CD8-positive, alpha-beta memory T cell (primary cell): ENCODE results near the gene ABCB9. TPM values are rescaled to one million over a fixed set of nuclear protein-coding genes. Genes with fewer than 3 reads are reported as not detected.

Source experiments
- CTCF ChIA-PET: fragments of 350-600 bp; sonication (Branson Sonifier 250); formaldehyde crosslinking; loops from one replicate; lab custom pipeline; 2021; ENCODE audit warnings: antibody characterized with exemption; lab: Charles Lee
- POLR2A ChIA-PET: fragments of 350-600 bp; sonication (Branson Sonifier 250); formaldehyde crosslinking; loops from one replicate; lab custom pipeline; 2021; ENCODE audit warnings: antibody characterized with exemption; lab: Charles Lee
- DNase-seq, 5 donors: peaks; one replicate each; pipeline versions ENCODE4 v3.0.0 to v3.0.0-alpha.2; 2020 to 2022; ENCODE audit warnings: mixed read lengths in 1 of 5
- H3K27ac ChIP-seq: one replicate; pipeline ENCODE4 v1.7.0; 2013; ENCODE audit warnings: low read depth, mild to moderate bottlenecking, low read length, moderate library complexity
- H3K27me3 ChIP-seq: 2 replicates; pipeline ENCODE4 v1.7.0; 2013; ENCODE audit warnings: low read length, mild to moderate bottlenecking; ENCODE audit not compliant: insufficient read depth, poor library complexity, severe bottlenecking
- H3K36me3 ChIP-seq: 2 replicates; pipeline ENCODE4 v1.7.0; 2013; ENCODE audit warnings: mild to moderate bottlenecking, low read length, moderate library complexity; ENCODE audit not compliant: insufficient read depth
- H3K4me1 ChIP-seq: 2 replicates; pipeline ENCODE4 v1.7.0; 2013; ENCODE audit warnings: mild to moderate bottlenecking, low read length, moderate library complexity; ENCODE audit not compliant: insufficient read depth
- H3K4me3 ChIP-seq: 2 replicates; pipeline ENCODE4 v1.7.0; 2013; ENCODE audit warnings: mild to moderate bottlenecking, low read length
- H3K9me3 ChIP-seq: 2 replicates; pipeline ENCODE4 v1.7.0; 2013; ENCODE audit warnings: mild to moderate bottlenecking, low read length
- H3K27ac Mint-ChIP-seq, 8 donors: one replicate each; pipeline ENCODE4 v1.8.0; 2020 to 2021; ENCODE audit warnings: mixed read lengths in 8 of 8, mild to moderate bottlenecking in 6 of 8, inconsistent platforms in 3 of 8, moderate library complexity in 3 of 8
- H3K27me3 Mint-ChIP-seq, 2 donors: one replicate each; pipeline ENCODE4 v1.8.0; 2020 to 2021; ENCODE audit warnings: mixed read lengths in 2 of 2, mild to moderate bottlenecking in 1 of 2, moderate library complexity in 1 of 2
- H3K36me3 Mint-ChIP-seq, 3 donors: one replicate each; pipeline ENCODE4 v1.8.0; 2020 to 2021; ENCODE audit warnings: mixed read lengths in 3 of 3, inconsistent platforms in 1 of 3, mild to moderate bottlenecking in 1 of 3
- H3K4me1 Mint-ChIP-seq, 3 donors: one replicate each; pipeline ENCODE4 v1.8.0; 2020 to 2021; ENCODE audit warnings: mixed read lengths in 3 of 3, inconsistent platforms in 1 of 3, mild to moderate bottlenecking in 1 of 3
- H3K4me3 Mint-ChIP-seq, 7 donors: one replicate each; pipeline ENCODE4 v1.8.0; 2020 to 2021; ENCODE audit warnings: mixed read lengths in 7 of 7, mild to moderate bottlenecking in 6 of 7, moderate library complexity in 4 of 7, inconsistent platforms in 2 of 7
- H3K9me3 Mint-ChIP-seq, 5 donors: one replicate each; pipeline ENCODE4 v1.8.0; 2020 to 2022; ENCODE audit warnings: mixed read lengths in 5 of 5, mild to moderate bottlenecking in 3 of 5, moderate library complexity in 2 of 5, inconsistent platforms in 1 of 5
- polyA plus RNA-seq: library from polyadenylated mRNA; unstranded; fragments of 300-500 nt; fragmentation: Illumina TruSeq; gene quantifications from one replicate; pipeline ENCODE4 v1.2.3, GENCODE V29; 2021
- total RNA-seq, 2 experiments: library from RNA; stranded (reverse); gene quantifications; one replicate each; pipeline ENCODE4 v1.2.3, GENCODE V29; 2021

The ABCB9 gene
- total and polyA plus RNA-seq, 3 experiments from 2014 or later: 0.99 to 3.9 (median 3.7) TPM

DNA sequence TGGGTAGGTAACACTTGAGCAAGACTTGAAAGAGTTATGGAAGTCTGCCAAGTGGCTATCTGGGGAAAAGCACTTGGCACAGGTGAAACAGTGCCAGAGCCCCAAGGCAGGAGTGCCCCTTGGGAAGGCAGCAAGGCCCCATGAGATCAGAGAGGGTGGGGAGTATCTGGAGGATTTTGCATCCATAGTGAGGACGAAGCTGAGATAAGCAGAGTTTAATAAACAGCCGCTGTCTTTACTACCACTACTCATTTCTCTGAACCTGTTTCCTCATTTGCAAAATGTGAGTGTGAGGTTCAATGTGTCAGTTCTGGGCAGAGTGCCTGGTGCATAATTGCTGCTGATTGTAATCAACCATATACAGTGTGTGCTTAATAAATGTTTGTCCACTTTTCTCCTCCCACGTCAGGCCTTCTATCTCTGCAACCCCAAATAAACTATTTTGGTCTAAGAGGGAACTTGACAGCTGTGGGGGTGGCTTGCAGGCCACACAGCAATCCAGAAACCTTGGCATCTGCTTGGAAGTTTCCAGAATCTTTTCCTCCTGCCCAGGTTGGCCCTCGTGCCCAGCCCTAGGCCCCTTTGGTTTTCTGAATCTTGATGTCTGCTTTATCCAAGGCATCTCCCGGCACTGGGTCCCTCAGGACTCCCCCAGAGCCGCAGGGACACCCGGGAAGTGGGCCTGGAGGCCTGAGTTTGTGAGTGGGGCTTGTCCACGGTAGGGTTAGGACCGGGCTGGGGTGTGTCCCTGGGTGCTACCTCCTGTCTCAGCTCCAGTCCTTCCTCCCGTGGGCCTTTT, 4.5 kb downstream of the ABCB9 start:
- no peaks in the 10 kb centered on the region for H3K9me3 ChIP-seq
- H3K27ac ChIP-seq: no peak overlapping the region
- Mint-ChIP-seq H3K4me1 (peaks cover 4 to 16% (median 5%) of the 10 kb centered on the region in 3 donors), H3K27me3 (no peaks in the 10 kb centered on the region), H3K36me3 (peaks cover 0 to 11% (median 0%) of the 10 kb centered on the region in 3 donors), H3K9me3 (no peaks in the 10 kb centered on the region), H3K4me3 (no peak overlapping the region), H3K27ac (no peak overlapping the region)
- H3K4me1 ChIP-seq: peaks cover 14% of the 10 kb centered on the region
- POLR2A ChIA-PET: no interaction called here
- no peaks in the 10 kb centered on the region for H3K36me3 ChIP-seq
- CTCF ChIA-PET: no interaction called here
- DNase-seq: no peak
- H3K4me3 ChIP-seq: no peak overlapping the region
- no peaks in the 10 kb centered on the region for H3K27me3 ChIP-seq

DNA sequence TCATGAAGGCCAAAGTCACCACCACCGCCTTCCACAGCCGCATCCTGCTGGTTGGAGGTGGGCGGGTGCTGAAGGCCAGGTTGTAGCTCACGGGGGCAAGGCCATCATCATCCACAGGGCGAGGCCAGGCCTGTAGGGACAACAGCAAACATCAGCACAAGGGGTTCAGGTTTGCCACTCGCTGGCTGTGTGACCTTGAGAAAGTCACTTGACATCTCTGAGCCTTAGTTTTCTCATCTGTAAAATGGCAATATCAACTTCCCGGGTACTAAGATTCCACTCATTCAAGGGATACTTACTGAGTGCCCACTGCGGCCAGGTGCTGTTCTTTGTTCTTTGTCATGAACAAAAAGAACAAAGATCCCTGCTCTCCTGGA, 6.1 kb downstream of the ABCB9 start:
- CTCF ChIA-PET: no interaction called here
- Histone ChIP-seq H3K9me3 (no peaks in the 10 kb centered on the region), H3K36me3 (no peaks in the 10 kb centered on the region), H3K4me3 (no peak overlapping the region), H3K4me1 (peaks cover 5% of the 10 kb centered on the region), H3K27ac (no peak overlapping the region), H3K27me3 (no peaks in the 10 kb centered on the region)
- peaks cover 3 to 6% (median 5%) of the 10 kb centered on the region in 3 donors for H3K4me1 Mint-ChIP-seq
- no peak overlapping the region for H3K4me3 Mint-ChIP-seq
- no peaks in the 10 kb centered on the region for H3K27me3 Mint-ChIP-seq
- POLR2A ChIA-PET: interaction anchor here (0.6 kb wide), 1 partner anchor 181 kb away, joined by 5 read pairs; no protein-coding TSS in a partner anchor
- no peak overlapping the region for H3K27ac Mint-ChIP-seq
- no peak for DNase-seq
- no peaks in the 10 kb centered on the region for H3K9me3 Mint-ChIP-seq
- H3K36me3 Mint-ChIP-seq: peaks cover 0 to 11% (median 0%) of the 10 kb centered on the region in 3 donors

DNA sequence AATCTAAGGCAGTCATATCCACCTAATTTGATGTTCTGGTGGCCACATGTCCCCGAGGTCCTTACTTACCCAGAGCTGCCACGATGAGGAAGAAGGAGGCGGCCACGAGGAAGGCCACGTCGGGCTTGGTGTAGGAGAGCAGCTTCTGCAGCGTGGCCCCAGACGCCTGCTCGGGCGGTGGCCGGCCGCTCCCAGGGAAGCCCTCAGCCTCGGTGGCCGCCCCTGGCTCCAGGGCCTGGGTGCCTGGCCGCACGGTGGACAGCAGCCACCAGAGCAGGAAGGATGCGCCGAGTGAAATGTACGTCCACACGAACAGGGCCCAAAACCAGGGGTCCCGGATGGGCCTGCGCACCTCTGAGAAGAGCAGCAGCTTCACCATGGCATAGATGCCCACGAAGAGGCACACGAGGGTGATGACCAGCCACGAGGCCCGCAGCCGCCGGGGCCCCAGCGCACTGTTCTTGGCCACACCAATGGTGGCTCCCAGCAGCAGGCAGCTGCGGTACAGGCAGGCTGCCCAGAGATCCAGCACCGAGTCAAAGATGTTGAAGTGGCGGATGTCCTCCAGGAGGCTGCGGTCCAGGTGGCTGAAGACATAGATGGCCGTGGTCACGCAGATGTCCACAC, 6.6 kb downstream of the ABCB9 start:
- Mint-ChIP-seq H3K4me3 (no peak overlapping the region), H3K36me3 (peaks cover 0 to 11% (median 0%) of the 10 kb centered on the region in 3 donors), H3K27ac (no peak overlapping the region), H3K9me3 (no peaks in the 10 kb centered on the region), H3K4me1 (peaks cover under 1 to 2% (median under 1%) of the 10 kb centered on the region in 3 donors), H3K27me3 (no peaks in the 10 kb centered on the region)
- H3K36me3 ChIP-seq: no peaks in the 10 kb centered on the region
- H3K27ac ChIP-seq: no peak overlapping the region
- H3K4me1 ChIP-seq: peaks cover under 1% of the 10 kb centered on the region
- no peaks in the 10 kb centered on the region for H3K27me3 ChIP-seq
- no peak for DNase-seq
- H3K9me3 ChIP-seq: no peaks in the 10 kb centered on the region
- no peak overlapping the region for H3K4me3 ChIP-seq
- ChIA-PET POLR2A (interaction anchor here (0.6 kb wide), 1 partner anchor 180 kb away, joined by 5 read pairs; no protein-coding TSS in a partner anchor), CTCF (no interaction called here)

DNA sequence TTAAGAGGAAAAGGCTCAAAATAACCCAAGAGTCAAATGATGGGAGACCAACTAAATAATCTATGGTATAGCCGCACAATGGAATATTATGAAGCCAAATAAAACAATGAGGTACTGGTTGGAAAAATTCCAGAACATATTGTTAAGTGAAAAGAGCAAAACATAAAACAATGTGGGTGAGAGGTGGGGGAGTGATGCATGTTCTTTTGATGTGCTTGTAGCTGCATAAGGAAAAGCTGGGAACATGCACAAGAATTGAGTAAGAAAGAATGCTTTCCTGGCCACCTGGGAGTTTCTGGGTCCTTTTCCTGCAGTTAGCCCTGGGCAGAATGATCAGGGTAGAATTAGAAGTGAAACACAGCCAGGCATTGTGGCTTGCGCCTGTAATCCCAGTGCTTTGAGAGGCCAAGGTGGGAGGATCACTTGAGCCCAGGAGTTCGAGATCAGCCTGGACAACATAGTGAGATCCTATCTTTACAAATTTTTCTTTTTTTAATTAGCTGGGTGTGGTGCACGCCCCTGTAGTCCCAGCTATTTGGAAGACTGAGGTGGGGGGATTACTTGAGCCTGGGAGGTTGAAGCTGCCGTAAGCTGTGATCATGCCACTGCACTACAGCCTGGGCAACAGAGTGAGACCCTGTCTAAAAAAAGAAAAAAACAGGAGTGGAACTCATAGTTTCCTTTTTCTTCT, 7.9 kb downstream of the ABCB9 start:
- no peak for DNase-seq
- Mint-ChIP-seq H3K27ac (no peak overlapping the region), H3K36me3 (peaks cover 0 to 11% (median 0%) of the 10 kb centered on the region in 3 donors), H3K9me3 (no peaks in the 10 kb centered on the region), H3K4me1 (no peaks in the 10 kb centered on the region), H3K27me3 (no peaks in the 10 kb centered on the region), H3K4me3 (no peak overlapping the region)
- no peaks in the 10 kb centered on the region for H3K9me3 ChIP-seq
- ChIA-PET POLR2A (no interaction called here), CTCF (interaction anchor here (13.5 kb wide), 1 partner anchor 99 kb away, joined by 162 read pairs; no protein-coding TSS in a partner anchor)
- no peaks in the 10 kb centered on the region for H3K36me3 ChIP-seq
- no peaks in the 10 kb centered on the region for H3K27me3 ChIP-seq
- H3K4me1 ChIP-seq: no peaks in the 10 kb centered on the region
- H3K4me3 ChIP-seq: no peak overlapping the region
- H3K27ac ChIP-seq: no peak overlapping the region

DNA sequence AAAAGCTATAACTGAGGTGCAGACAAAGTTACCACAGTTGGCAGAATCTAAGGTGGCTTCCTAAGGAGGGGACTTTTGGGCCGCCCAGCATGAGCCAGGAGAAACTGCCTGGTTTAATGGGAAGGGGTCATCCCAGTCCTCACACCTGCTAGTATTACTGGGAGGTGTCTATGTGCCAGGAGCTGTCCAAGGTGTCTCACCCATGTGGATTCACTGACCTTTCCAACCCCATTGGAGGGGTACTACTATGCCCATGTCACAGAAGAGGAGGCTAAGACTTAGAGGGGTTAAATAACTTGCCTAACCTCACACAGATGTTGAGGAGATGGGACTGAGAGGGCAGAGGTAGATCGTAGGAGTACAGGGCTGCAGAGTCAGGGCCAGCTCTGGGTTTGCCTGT, 10.2 kb downstream of the ABCB9 start:
- no peak overlapping the region for H3K4me3 ChIP-seq

DNA sequence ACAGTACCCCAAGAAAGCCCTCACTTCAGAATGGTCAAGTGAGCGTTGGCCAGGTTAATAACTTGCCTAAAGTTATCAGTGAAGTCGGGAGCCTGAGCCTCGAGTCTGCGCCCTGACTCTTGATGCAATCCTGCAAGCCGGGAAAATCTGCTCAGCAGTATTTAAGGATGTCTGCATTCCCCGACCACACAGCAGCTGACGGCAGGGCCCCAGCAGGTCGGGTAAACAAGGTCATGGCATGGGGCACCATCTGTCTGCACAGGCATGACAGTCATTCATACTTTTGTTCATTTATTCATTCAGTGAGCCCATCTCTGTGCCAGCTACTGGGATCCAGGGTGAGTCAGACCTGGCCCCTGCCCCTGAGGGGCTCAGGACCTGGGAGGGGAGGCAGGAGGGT, 11.1 kb downstream of the ABCB9 start:
- Mint-ChIP-seq H3K27me3 (no peaks in the 10 kb centered on the region), H3K36me3 (peaks cover 0 to 10% (median 0%) of the 10 kb centered on the region in 3 donors), H3K4me3 (no peak overlapping the region), H3K9me3 (no peaks in the 10 kb centered on the region), H3K4me1 (peaks cover 4 to 5% (median 4%) of the 10 kb centered on the region in 3 donors), H3K27ac (no peak overlapping the region)
- H3K4me3 ChIP-seq: no peak overlapping the region
- no peaks in the 10 kb centered on the region for H3K9me3 ChIP-seq
- H3K4me1 ChIP-seq: no peaks in the 10 kb centered on the region
- no peaks in the 10 kb centered on the region for H3K27me3 ChIP-seq
- POLR2A ChIA-PET: no interaction called here
- H3K27ac ChIP-seq: no peak overlapping the region
- H3K36me3 ChIP-seq: no peaks in the 10 kb centered on the region
- DNase-seq: no peak
- CTCF ChIA-PET: interaction anchor here (1.1 to 13.5 kb wide), 9 partner anchors 9 to 161 kb away, joined by 3 to 162 read pairs (median 4); no protein-coding TSS in a partner anchor

More for the DNA sequence above, 10.2 kb downstream of the ABCB9 start:
- Histone ChIP-seq H3K4me1 (no peaks in the 10 kb centered on the region), H3K36me3 (no peaks in the 10 kb centered on the region), H3K27me3 (no peaks in the 10 kb centered on the region), H3K9me3 (no peaks in the 10 kb centered on the region), H3K27ac (no peak overlapping the region)
- no peak overlapping the region for H3K27ac Mint-ChIP-seq
- POLR2A ChIA-PET: no interaction called here
- H3K36me3 Mint-ChIP-seq: peaks cover 0 to 11% (median 0%) of the 10 kb centered on the region in 3 donors
- CTCF ChIA-PET: interaction anchor here (0.9 to 13.5 kb wide), 7 partner anchors 8 to 162 kb away, joined by 3 to 162 read pairs (median 5); no protein-coding TSS in a partner anchor
- no peak overlapping the region for H3K4me3 Mint-ChIP-seq
- no peaks in the 10 kb centered on the region for H3K27me3 Mint-ChIP-seq
- no peaks in the 10 kb centered on the region for H3K9me3 Mint-ChIP-seq
- peaks cover 4 to 5% (median 4%) of the 10 kb centered on the region in 3 donors for H3K4me1 Mint-ChIP-seq
- no peak for DNase-seq

DNA sequence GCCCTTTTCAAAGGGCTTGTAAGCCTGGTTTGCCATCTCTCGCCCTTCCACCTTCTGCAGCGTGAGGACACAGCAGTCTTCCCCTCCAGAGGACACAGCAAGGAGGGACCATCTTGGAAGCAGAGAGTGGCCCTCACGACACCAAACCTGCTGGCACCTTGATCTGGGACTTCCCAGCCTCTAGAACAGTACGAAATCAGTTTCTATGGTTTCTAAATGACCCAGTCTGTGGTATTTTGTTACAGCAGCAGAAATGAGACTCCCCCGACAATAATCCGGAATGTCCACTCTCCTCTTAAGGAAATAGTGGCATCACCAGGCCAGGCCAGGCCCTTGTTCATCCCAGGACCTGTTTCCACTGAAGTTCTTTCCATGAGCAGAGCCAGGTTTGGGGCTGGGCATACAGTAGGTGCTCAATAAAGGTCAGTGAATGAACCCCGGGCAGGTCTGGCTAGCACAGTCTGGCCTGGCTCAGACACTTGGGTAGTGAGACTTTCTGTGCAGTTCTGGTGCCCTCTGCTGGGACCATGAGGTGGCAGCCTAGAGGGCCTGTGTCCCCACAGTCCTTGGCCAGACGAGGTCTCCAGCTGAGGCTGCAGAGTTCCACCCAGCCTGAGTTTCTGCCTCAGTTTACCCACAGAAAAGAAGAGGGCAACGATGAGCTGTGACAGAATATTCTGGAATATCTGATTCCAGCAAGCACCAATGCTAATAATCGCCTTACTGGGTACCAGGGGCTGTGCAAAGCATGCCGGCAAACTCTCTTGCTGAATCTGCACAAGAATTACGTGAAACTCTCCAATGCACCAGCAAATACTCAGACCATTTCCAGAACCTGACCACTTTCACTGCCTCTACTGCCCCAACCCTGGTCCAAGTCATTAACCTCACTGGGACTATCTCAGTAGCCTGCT, 14.0 kb downstream of the ABCB9 start:
- Histone ChIP-seq H3K36me3 (no peaks in the 10 kb centered on the region), H3K27me3 (no peaks in the 10 kb centered on the region), H3K4me1 (peaks cover 1% of the 10 kb centered on the region), H3K27ac (no peak overlapping the region), H3K4me3 (no peak overlapping the region), H3K9me3 (no peaks in the 10 kb centered on the region)
- H3K27ac Mint-ChIP-seq: peak overlapping the region in 2 of 8 donors; percentile 14 to 17
- no peaks in the 10 kb centered on the region for H3K27me3 Mint-ChIP-seq
- peaks cover 5 to 9% (median 8%) of the 10 kb centered on the region in 3 donors for H3K4me1 Mint-ChIP-seq
- CTCF ChIA-PET: interaction anchor here (0.6 to 13.5 kb wide), 22 partner anchors 9 to 300 kb away, joined by 3 to 162 read pairs (median 5); partner anchors contain the start of genes ABCB9, OGFOD2 and VPS37B
- no peak overlapping the region for H3K4me3 Mint-ChIP-seq
- peaks cover 0 to 2% (median 0%) of the 10 kb centered on the region in 3 donors for H3K36me3 Mint-ChIP-seq
- DNase-seq: peak; percentile 51 to 81 (median 63)
- no peaks in the 10 kb centered on the region for H3K9me3 Mint-ChIP-seq
- POLR2A ChIA-PET: no interaction called here
